GM12878 (cell line): Measurements from ENCODE around the gene DNAJB2. TPM values are rescaled to one million over a fixed set of nuclear protein-coding genes. Genes with fewer than 3 reads are reported as not detected.

ENCODE experiments used
- ATAC-seq: fragments of 200-7000 bp; cut with Tn5 transposase; 3 replicates; pipeline ENCODE4 v1.9.1; 2020; ENCODE audit warnings: mild to moderate bottlenecking, moderate library complexity
- BruUV-seq: library from RNA; stranded (reverse); fragments of 400-500 nt; replicated peaks from 2 replicates; lab custom pipeline; 2021; lab: Mats Ljungman, UMichigan
- CTCF ChIA-PET: fragments of 300-600 bp; sonication (Branson Sonifier 250); formaldehyde crosslinking; extraction: SDS; loops from one replicate; lab custom pipeline; 2021; ENCODE audit warnings: inconsistent platforms; lab: Yijun Ruan, JAX
- POLR2A ChIA-PET: fragments of 350-600 bp; formaldehyde crosslinking; extraction: SDS; loops from one replicate; lab custom pipeline; 2021; ENCODE audit warnings: inconsistent platforms; lab: Charles Lee
- RAD21 ChIA-PET: fragments of 300-600 bp; sonication (Branson Sonifier 250); formaldehyde crosslinking; loops from one replicate; lab custom pipeline; 2023; ENCODE audit warnings: antibody characterized with exemption; ENCODE audit not compliant: unreplicated experiment; lab: Charles Lee
- SMC1A ChIA-PET: fragments of 300-600 bp; sonication (Branson Sonifier 250); formaldehyde crosslinking; loops from one replicate; lab custom pipeline; 2023; ENCODE audit not compliant: unreplicated experiment, uncharacterized antibody; lab: Charles Lee
- DNase-seq: peaks from one replicate; pipeline ENCODE4 v3.0.0-alpha.2; 2011; ENCODE audit warnings: low read depth, low spot score
- FAIRE-seq: peaks from 3 replicates; lab custom pipeline; 2011; peaks lifted over from hg19 to GRCh38; lab: Jason Lieb, UNC
- H2AFZ ChIP-seq: 2 replicates; pipeline ENCODE4 v1.6.0; 2011; ENCODE audit warnings: low read depth, low read length, control low read depth; ENCODE audit not compliant: control insufficient read depth
- H3K27ac ChIP-seq: 2 replicates; pipeline ENCODE4 v1.5.1; 2011; ENCODE audit warnings: control low read depth; ENCODE audit not compliant: control insufficient read depth, insufficient read depth
- H3K27me3 ChIP-seq, 2 experiments: replicated peaks in 1 of 2; 2 replicates each; pipeline versions ENCODE4 v1.6.0 to v1.6.1; 2011; ENCODE audit warnings: low read length in 1 of 2; ENCODE audit not compliant: control insufficient read depth in 2 of 2, insufficient read depth in 2 of 2
- H3K36me3 ChIP-seq, 2 experiments: 2 replicates each; pipeline ENCODE4 v1.5.1; 2011; ENCODE audit warnings: low read length in 1 of 2; ENCODE audit not compliant: control insufficient read depth in 2 of 2, insufficient read depth in 2 of 2
- H3K4me1 ChIP-seq: 2 replicates; pipeline ENCODE4 v1.6.1; 2011; ENCODE audit warnings: mild to moderate bottlenecking, low read length, moderate library complexity, mixed read lengths; ENCODE audit not compliant: control insufficient read depth, insufficient read depth
- H3K4me2 ChIP-seq: 2 replicates; pipeline ENCODE4 v1.6.0; 2011; ENCODE audit warnings: control low read depth; ENCODE audit not compliant: control insufficient read depth, insufficient read depth
- H3K4me3 ChIP-seq: fragments of 200-600 bp; sonication (generic); 2 replicates; pipeline ENCODE4 v1.5.1; 2016
- H3K79me2 ChIP-seq: 2 replicates; pipeline ENCODE4 v1.6.0; 2011; ENCODE audit warnings: low read length; ENCODE audit not compliant: control insufficient read depth, insufficient read depth
- H3K9ac ChIP-seq: 2 replicates; pipeline ENCODE4 v1.8.0; 2011; ENCODE audit warnings: low read length, control low read depth, mixed read lengths; ENCODE audit not compliant: control insufficient read depth, insufficient read depth
- H3K9me3 ChIP-seq: replicated peaks from 3 replicates; pipeline ENCODE4 v1.5.1; 2011; ENCODE audit warnings: mild to moderate bottlenecking, low read length; ENCODE audit not compliant: control insufficient read depth, insufficient read depth
- H4K20me1 ChIP-seq: 2 replicates; pipeline ENCODE4 v1.6.0; 2011; ENCODE audit not compliant: control insufficient read depth, insufficient read depth
- CEBPB ChIP-seq, 2 experiments: fragments of 150-350 bp in 1 of 2; IDR thresholded peaks; 2 replicates each; pipeline ENCODE4 v1.6.1; 2012 to 2014; ENCODE audit warnings: low read depth in 2 of 2, low read length in 2 of 2, borderline replicate concordance in 1 of 2, inconsistent platforms in 1 of 2
- HDGF ChIP-seq: fragments of 450-650 bp; IDR thresholded peaks from 2 replicates; pipeline ENCODE4 v1.6.1; 2016; ENCODE audit warnings: antibody characterized with exemption
- IKZF1 ChIP-seq: fragments of 450-650 bp; conservative IDR thresholded peaks from 2 replicates; pipeline ENCODE4 v1.6.1; 2017; ENCODE audit warnings: antibody characterized with exemption, mild to moderate bottlenecking
- MTA2 ChIP-seq: fragments of 450-650 bp; IDR thresholded peaks from 2 replicates; pipeline ENCODE4 v1.6.1; 2016; ENCODE audit warnings: low read depth, mild to moderate bottlenecking, moderate library complexity
- NBN ChIP-seq: fragments of 450-650 bp; IDR thresholded peaks from 2 replicates; pipeline ENCODE4 v1.6.1; 2016
- POLR2AphosphoS5 ChIP-seq: IDR thresholded peaks from 2 replicates; pipeline ENCODE4 v1.6.1; 2011; ENCODE audit warnings: mild to moderate bottlenecking, low read length, inconsistent platforms
- POU2F2 ChIP-seq: IDR thresholded peaks from 3 replicates; pipeline ENCODE4 v1.6.1; 2011; ENCODE audit warnings: low read depth, mild to moderate bottlenecking, low read length, borderline replicate concordance
- RELA ChIP-seq: fragments of 450-650 bp; IDR thresholded peaks from 2 replicates; pipeline ENCODE4 v1.8.0; 2014; ENCODE audit warnings: borderline replicate concordance; ENCODE audit not compliant: partially characterized antibody
- RFX5 ChIP-seq: IDR thresholded peaks from 2 replicates; pipeline ENCODE4 v1.6.1; 2011; ENCODE audit warnings: low read depth, low read length, improper control_type of control experiment
- SIN3A ChIP-seq: IDR thresholded peaks from 2 replicates; pipeline ENCODE4 v1.6.1; 2012; ENCODE audit warnings: low read depth, low read length, improper control_type of control experiment
- STAT3 ChIP-seq: IDR thresholded peaks from 2 replicates; pipeline ENCODE4 v1.6.1; 2011; ENCODE audit warnings: low read depth, low read length, improper control_type of control experiment
- YY1 ChIP-seq: IDR thresholded peaks from 2 replicates; pipeline ENCODE4 v1.6.1; 2011; ENCODE audit warnings: low read depth, mild to moderate bottlenecking, low read length
- ZNF24 ChIP-seq: fragments of 450-650 bp; IDR thresholded peaks from 2 replicates; pipeline ENCODE4 v1.6.1; 2017; ENCODE audit warnings: antibody characterized with exemption, mild to moderate bottlenecking
- ZZZ3 ChIP-seq: IDR thresholded peaks from 2 replicates; pipeline ENCODE4 v1.6.1; 2011; ENCODE audit warnings: low read depth; ENCODE audit not compliant: control insufficient read depth, insufficient read length
- WGBS: methylation state at CpG from one replicate; pipeline ENCODE4 v1.1.6; 2016; ENCODE audit warnings: low lambda C conversion rate; ENCODE audit not compliant: insufficient replicate concordance, insufficient coverage; ENCODE audit errors: missing lambda C conversion rate; 5-methylcytosine and 5-hydroxymethylcytosine counted together
- in situ Hi-C: fragments of 300-500 bp; cut with MboI; formaldehyde crosslinking; loops from 9 replicates; pipeline ENCODE4 v1.14.3; 2018; ENCODE audit warnings: mixed read lengths
- intact Hi-C: fragments of 100-400 bp; cut with micrococcal nuclease; formaldehyde crosslinking; loops from one replicate; pipeline ENCODE4 v1.14.2; 2022; ENCODE audit not compliant: unreplicated experiment
- polyA plus RNA-seq, 11 experiments: library from polyadenylated mRNA; depleted of rRNA in 4 of 11; unstranded in 6 of 11; stranded (reverse) in 5 of 11; fragments of >200 nt; fragmentation: Nextera tagmentation in 4 of 11; fragmentation: Illumina TruSeq in 1 of 11; extraction: Ambion mirVana in 4 of 11; extraction: Trizol in 1 of 11; gene quantifications; 1 replicate in 1 of 11; 2 replicates in 10 of 11; pipeline versions ENCODE4 v1.2.1 to v1.2.3, GENCODE V29; 2011 to 2016; ENCODE audit warnings: inconsistent platforms in 2 of 11, missing spikeins in 2 of 11, low read depth in 1 of 11
- total RNA-seq, 4 experiments: library from RNA; depleted of rRNA in 3 of 4; stranded (reverse); fragments of >200 nt in 3 of 4; fragmentation: Illumina TruSeq in 1 of 4; extraction: Trizol in 1 of 4; gene quantifications; 2 replicates each; pipeline versions ENCODE4 v1.2.1 to v1.2.3, GENCODE V29; 2013 to 2021
- TF ChIP-seq, protein P1 (sequence below): fragments of 150-350 bp; IDR thresholded peaks from 2 replicates; pipeline ENCODE4 v1.6.1; 2014; ENCODE audit warnings: mild to moderate bottlenecking, low read depth, low read length
- TF ChIP-seq, protein P2 (sequence below), 3 experiments: IDR thresholded peaks in 2 of 3; conservative IDR thresholded peaks in 1 of 3; 2 replicates each; pipeline ENCODE4 v1.5.1; 2011; ENCODE audit warnings: low read depth in 3 of 3, low read length in 3 of 3, mild to moderate bottlenecking in 3 of 3, control low read depth in 2 of 3, moderate library complexity in 2 of 3, inconsistent platforms in 1 of 3, mixed read lengths in 1 of 3; ENCODE audit not compliant: control insufficient read depth in 2 of 3, insufficient read depth in 1 of 3; ENCODE audit errors: extremely low read depth in 1 of 3
- TF ChIP-seq, protein P3 (sequence below): fragments of 450-650 bp; IDR thresholded peaks from 2 replicates; pipeline ENCODE4 v1.6.1; 2016; ENCODE audit warnings: mild to moderate bottlenecking

The DNAJB2 gene
- total and polyA plus RNA-seq, 10 of the 15 experiments (the other 5 are each of a cell fraction or from before 2014, with no cell fraction given), result 0.26 to 36.5 (median 12.5) TPM

DNA sequence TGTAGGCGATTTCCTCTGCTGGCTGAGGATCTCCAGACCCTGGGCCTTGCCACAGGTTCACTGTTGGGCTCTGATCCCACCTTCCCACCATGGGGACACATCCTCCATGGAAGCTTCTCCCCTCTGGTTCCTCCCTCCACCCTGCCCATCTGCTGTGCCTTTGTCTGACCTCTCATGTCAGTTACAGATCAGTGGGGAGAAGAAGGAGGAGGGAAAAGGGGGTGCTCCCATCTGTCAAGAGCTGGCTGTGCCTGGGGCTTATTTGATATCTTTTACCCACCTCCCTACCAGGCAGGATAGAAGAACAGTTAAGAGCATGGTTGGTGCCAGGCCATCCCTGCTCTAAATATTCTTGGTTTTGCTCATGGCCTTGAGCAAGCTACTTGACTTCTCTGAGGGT lies 12.3 kb upstream of the DNAJB2 start:
- RAD21 ChIA-PET, result interaction anchor here (0.8 kb wide), 1 partner anchor 10 kb away, joined by 5 read pairs; no protein-coding TSS in a partner anchor
- H3K4me1 ChIP-seq, result no peaks in the 10 kb centered on the region
- SMC1A ChIA-PET, result interaction anchor here (2.1 kb wide), 1 partner anchor 11 kb away, joined by 5 read pairs; no protein-coding TSS in a partner anchor
- WGBS, result 0% methylated on average over 1 of the region's 1 CpG
- DNase-seq (no peak), ATAC-seq (no peak), FAIRE-seq (no peak)
- H2AFZ ChIP-seq, result no peak overlapping the region
- no peaks in the 10 kb centered on the region for H3K9me3 ChIP-seq
- no peak overlapping the region for H3K27ac ChIP-seq
- TF ChIP-seq ZZZ3 (no peak), HDGF (no peak), CEBPB (IDR thresholded peaks at IDR 0.05; ENCODE audit: borderline replicate concordance in 1 of 2, low read depth in 2 of 2, low read length in 2 of 2) (no peak), MTA2 (no peak), RFX5 (no peak), POLR2AphosphoS5 (no peak), ZNF24 (no peak), IKZF1 (no peak), RELA (no peak), POU2F2 (no peak), STAT3 (no peak), NBN (no peak), YY1 (no peak), SIN3A (no peak)
- TF ChIP-seq, protein P1, sequence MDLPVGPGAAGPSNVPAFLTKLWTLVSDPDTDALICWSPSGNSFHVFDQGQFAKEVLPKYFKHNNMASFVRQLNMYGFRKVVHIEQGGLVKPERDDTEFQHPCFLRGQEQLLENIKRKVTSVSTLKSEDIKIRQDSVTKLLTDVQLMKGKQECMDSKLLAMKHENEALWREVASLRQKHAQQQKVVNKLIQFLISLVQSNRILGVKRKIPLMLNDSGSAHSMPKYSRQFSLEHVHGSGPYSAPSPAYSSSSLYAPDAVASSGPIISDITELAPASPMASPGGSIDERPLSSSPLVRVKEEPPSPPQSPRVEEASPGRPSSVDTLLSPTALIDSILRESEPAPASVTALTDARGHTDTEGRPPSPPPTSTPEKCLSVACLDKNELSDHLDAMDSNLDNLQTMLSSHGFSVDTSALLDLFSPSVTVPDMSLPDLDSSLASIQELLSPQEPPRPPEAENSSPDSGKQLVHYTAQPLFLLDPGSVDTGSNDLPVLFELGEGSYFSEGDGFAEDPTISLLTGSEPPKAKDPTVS, result no peak
- TF ChIP-seq, protein P2, sequence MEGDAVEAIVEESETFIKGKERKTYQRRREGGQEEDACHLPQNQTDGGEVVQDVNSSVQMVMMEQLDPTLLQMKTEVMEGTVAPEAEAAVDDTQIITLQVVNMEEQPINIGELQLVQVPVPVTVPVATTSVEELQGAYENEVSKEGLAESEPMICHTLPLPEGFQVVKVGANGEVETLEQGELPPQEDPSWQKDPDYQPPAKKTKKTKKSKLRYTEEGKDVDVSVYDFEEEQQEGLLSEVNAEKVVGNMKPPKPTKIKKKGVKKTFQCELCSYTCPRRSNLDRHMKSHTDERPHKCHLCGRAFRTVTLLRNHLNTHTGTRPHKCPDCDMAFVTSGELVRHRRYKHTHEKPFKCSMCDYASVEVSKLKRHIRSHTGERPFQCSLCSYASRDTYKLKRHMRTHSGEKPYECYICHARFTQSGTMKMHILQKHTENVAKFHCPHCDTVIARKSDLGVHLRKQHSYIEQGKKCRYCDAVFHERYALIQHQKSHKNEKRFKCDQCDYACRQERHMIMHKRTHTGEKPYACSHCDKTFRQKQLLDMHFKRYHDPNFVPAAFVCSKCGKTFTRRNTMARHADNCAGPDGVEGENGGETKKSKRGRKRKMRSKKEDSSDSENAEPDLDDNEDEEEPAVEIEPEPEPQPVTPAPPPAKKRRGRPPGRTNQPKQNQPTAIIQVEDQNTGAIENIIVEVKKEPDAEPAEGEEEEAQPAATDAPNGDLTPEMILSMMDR (IDR thresholded peaks at IDR 0.05 in 2 of 3, conservative IDR thresholded peaks at IDR 0.05 in 1 of 3; ENCODE audit: control insufficient read depth in 2 of 3, extremely low read depth in 1 of 3, insufficient read depth in 1 of 3, low read depth in 3 of 3, low read length in 3 of 3), result no peak
- TF ChIP-seq, protein P3, sequence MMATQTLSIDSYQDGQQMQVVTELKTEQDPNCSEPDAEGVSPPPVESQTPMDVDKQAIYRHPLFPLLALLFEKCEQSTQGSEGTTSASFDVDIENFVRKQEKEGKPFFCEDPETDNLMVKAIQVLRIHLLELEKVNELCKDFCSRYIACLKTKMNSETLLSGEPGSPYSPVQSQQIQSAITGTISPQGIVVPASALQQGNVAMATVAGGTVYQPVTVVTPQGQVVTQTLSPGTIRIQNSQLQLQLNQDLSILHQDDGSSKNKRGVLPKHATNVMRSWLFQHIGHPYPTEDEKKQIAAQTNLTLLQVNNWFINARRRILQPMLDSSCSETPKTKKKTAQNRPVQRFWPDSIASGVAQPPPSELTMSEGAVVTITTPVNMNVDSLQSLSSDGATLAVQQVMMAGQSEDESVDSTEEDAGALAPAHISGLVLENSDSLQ, result no peak
- no peak overlapping the region for H3K4me3 ChIP-seq
- no peak overlapping the region for H3K9ac ChIP-seq
- H3K36me3 ChIP-seq, result no peaks in the 10 kb centered on the region
- in situ Hi-C loops, result no loop called here
- no peaks in the 10 kb centered on the region for H3K79me2 ChIP-seq
- H4K20me1 ChIP-seq, result no peaks in the 10 kb centered on the region
- no TSS peak for BruUV-seq
- CTCF ChIA-PET, result interaction anchor here (1.6 to 2.1 kb wide), 2 partner anchors 10 to 28 kb away, joined by 6 to 9 read pairs; no protein-coding TSS in a partner anchor
- no peaks in the 10 kb centered on the region for H3K27me3 ChIP-seq
- POLR2A ChIA-PET, result interaction anchor here (0.6 kb wide), 1 partner anchor 12 kb away, joined by 3 read pairs; the partner anchor contains the start of gene DNAJB2
- no peak overlapping the region for H3K4me2 ChIP-seq
- intact Hi-C loops, result no loop called here
